Head of caudate nucleus (tissue), 42 donors: ENCODE results near the gene CFAP161.

Source experiments
- DNase-seq, 42 donors: peaks; one replicate each; pipeline versions ENCODE4 v3.0.0 to v3.0.0-alpha.2; 2020 to 2021; ENCODE audit warnings: mixed read lengths in 7 of 42
- intact Hi-C: fragments of 100-400 bp; cut with DNase I; formaldehyde crosslinking; loops from one replicate; pipeline ENCODE4 v1.15.0; 2022

Gene CFAP161

GRCh38 chr15:81174125-81174791 lies 40.2 kb downstream of the CFAP161 start:
- peak in 10 of 42 donors; percentile 5 to 56 (median 32) for DNase-seq
- intact Hi-C loops, result no loop called here

GRCh38 chr15:81174792-81175327 lies 40.8 kb downstream of the CFAP161 start:
- no peak for DNase-seq
- intact Hi-C loops, result no loop called here

- intact Hi-C loops, result no loop called here
- no peak for DNase-seq
Observed at GRCh38 chr15:81175496-81175895, 41.4 kb downstream of the CFAP161 start.

GRCh38 chr15:81176291-81176893 lies 42.3 kb downstream of the CFAP161 start:
- intact Hi-C loops, result no loop called here
- no peak for DNase-seq

- intact Hi-C loops, result no loop called here
- DNase-seq, result no peak
Observed at GRCh38 chr15:81178365-81178764, 44.3 kb downstream of the CFAP161 start.

GRCh38 chr15:81181220-81181619 lies 47.1 kb downstream of the CFAP161 start:
- intact Hi-C loops, result no loop called here

GRCh38 chr15:81182031-81182755 lies 48.1 kb downstream of the CFAP161 start:
- DNase-seq, result peak in 12 of 42 donors; percentile 7 to 51 (median 25)
- intact Hi-C loops, result no loop called here

More at GRCh38 chr15:81181220-81181619, 47.1 kb downstream of the CFAP161 start:
- DNase-seq, result no peak

GRCh38 chr15:81182756-81183438 lies 48.8 kb downstream of the CFAP161 start:
- DNase-seq, result peak in 1 of 42 donors; percentile 25
- intact Hi-C loops, result no loop called here

- no peak for DNase-seq
- intact Hi-C loops, result no loop called here
Observed at GRCh38 chr15:81183439-81183775, 49.3 kb downstream of the CFAP161 start.

- intact Hi-C loops, result no loop called here
- no peak for DNase-seq
Observed at GRCh38 chr15:81184188-81184587, 50.1 kb downstream of the CFAP161 start.

- intact Hi-C loops, result no loop called here
- no peak for DNase-seq
Observed at GRCh38 chr15:81185631-81186295, 51.7 kb downstream of the CFAP161 start.

GRCh38 chr15:81188354-81188753 lies 54.3 kb downstream of the CFAP161 start:
- intact Hi-C loops, result no loop called here
- peak in 1 of 42 donors; percentile 13 for DNase-seq

- DNase-seq, result peak in 1 of 42 donors; percentile 27
- intact Hi-C loops, result no loop called here
Observed at GRCh38 chr15:81189583-81190283, 55.7 kb downstream of the CFAP161 start.

- DNase-seq, result no peak
- intact Hi-C loops, result no loop called here
Observed at GRCh38 chr15:81190922-81191507, 56.9 kb downstream of the CFAP161 start.

- no peak for DNase-seq
- intact Hi-C loops, result no loop called here
Observed at GRCh38 chr15:81191701-81192100, 57.6 kb downstream of the CFAP161 start.

- intact Hi-C loops, result no loop called here
- no peak for DNase-seq
Observed at GRCh38 chr15:81194723-81195122, 60.7 kb downstream of the CFAP161 start.

GRCh38 chr15:81195339-81195864 lies 61.3 kb downstream of the CFAP161 start:
- intact Hi-C loops, result no loop called here
- DNase-seq, result peak in 19 of 42 donors; percentile 11 to 61 (median 32)
